Panc1 (cell line): Measurements from ENCODE around the gene DIPK1B. TPM values are rescaled to one million over a fixed set of nuclear protein-coding genes. Genes with fewer than 3 reads are reported as not detected.

Experiments
- ATAC-seq: fragments of 200-7000 bp; cut with Tn5 transposase; 2 replicates; pipeline ENCODE4 v1.9.1; 2020; ENCODE audit warnings: mild to moderate bottlenecking, moderate library complexity
- BruUV-seq: library from RNA; stranded (reverse); fragments of 400-500 nt; replicated peaks from 2 replicates; lab custom pipeline; 2021; lab: Mats Ljungman, UMichigan
- CTCF ChIA-PET: fragments of 300-600 bp; sonication (Branson Sonifier 250); formaldehyde crosslinking; loops from one replicate; lab custom pipeline; 2022; ENCODE audit warnings: antibody characterized with exemption; lab: Charles Lee
- POLR2A ChIA-PET: fragments of 300-600 bp; sonication (Branson Sonifier 250); formaldehyde crosslinking; loops from one replicate; lab custom pipeline; 2022; ENCODE audit warnings: antibody characterized with exemption; lab: Charles Lee
- DNase-seq: peaks from one replicate; pipeline ENCODE4 v3.0.0-alpha.2; 2010; ENCODE audit warnings: low read depth, low spot score
- H3K27ac ChIP-seq: 2 replicates; pipeline ENCODE4 v1.5.1; 2011; ENCODE audit warnings: mild to moderate bottlenecking, low read length, inconsistent platforms
- H3K27me3 ChIP-seq: fragments of 200-500 bp; sonication (Bioruptor generic); 2 replicates; pipeline ENCODE4 v1.6.0; 2014; ENCODE audit warnings: low read length, inconsistent platforms; ENCODE audit not compliant: control insufficient read depth, insufficient read depth
- H3K36me3 ChIP-seq: fragments of 200-500 bp; sonication (Bioruptor generic); 2 replicates; pipeline ENCODE4 v1.5.1; 2014; ENCODE audit warnings: inconsistent platforms, mild to moderate bottlenecking, low read length, moderate library complexity; ENCODE audit not compliant: control insufficient read depth, insufficient read depth
- H3K4me1 ChIP-seq: 2 replicates; pipeline ENCODE4 v1.5.1; 2011; ENCODE audit warnings: inconsistent platforms, mild to moderate bottlenecking, low read length, moderate library complexity; ENCODE audit not compliant: control insufficient read depth, insufficient read depth
- H3K4me3 ChIP-seq, 2 experiments: 2 replicates each; pipeline ENCODE4 v1.5.1; 2011 to 2012; ENCODE audit warnings: low read depth in 2 of 2, low read length in 2 of 2, mild to moderate bottlenecking in 2 of 2, inconsistent platforms in 1 of 2, moderate library complexity in 1 of 2
- H3K9me3 ChIP-seq: fragments of 200-500 bp; sonication (Bioruptor generic); 2 replicates; pipeline ENCODE4 v1.5.1; 2014; ENCODE audit warnings: low read depth, mild to moderate bottlenecking, inconsistent platforms, low read length, moderate library complexity; ENCODE audit not compliant: control insufficient read depth, insufficient read depth
- CTCF ChIP-seq: fragments of 450-650 bp; IDR thresholded peaks from 2 replicates; pipeline ENCODE4 v1.5.1; 2017; ENCODE audit warnings: mild to moderate bottlenecking
- POLR2AphosphoS5 ChIP-seq: IDR thresholded peaks from 2 replicates; pipeline ENCODE4 v1.6.1; 2012; ENCODE audit warnings: mild to moderate bottlenecking, low read depth, low read length, moderate library complexity
- SIN3A ChIP-seq: IDR thresholded peaks from 2 replicates; pipeline ENCODE4 v1.6.1; 2012; ENCODE audit warnings: low read depth, mild to moderate bottlenecking, low read length, moderate library complexity, borderline replicate concordance; ENCODE audit not compliant: insufficient read depth
- TCF7L2 ChIP-seq: IDR thresholded peaks from 2 replicates; pipeline ENCODE4 v1.6.1; 2011; ENCODE audit warnings: mild to moderate bottlenecking, low read depth, low read length, inconsistent platforms
- in situ Hi-C: cut with HindIII; loops from 2 replicates; pipeline ENCODE4 v1.10.0; 2016; ENCODE audit warnings: low sequenced_read_pairs, low pct_unique_long_range_greater_than_20kb
- intact Hi-C: fragments of 100-400 bp; cut with micrococcal nuclease; formaldehyde crosslinking; loops from one replicate; pipeline ENCODE4 v1.10.0; 2022; ENCODE audit not compliant: unreplicated experiment
- total RNA-seq: library from RNA; stranded (reverse); gene quantifications from one replicate; pipeline ENCODE4 v1.2.1, GENCODE V29; 2021; ENCODE audit not compliant: unreplicated experiment
- TF ChIP-seq, protein P1 (sequence below), 2 experiments: IDR thresholded peaks; 2 replicates each; pipeline ENCODE4 v1.6.1; 2011 to 2012; ENCODE audit warnings: low read depth in 2 of 2, control low read depth in 1 of 2, low read length in 1 of 2, mild to moderate bottlenecking in 1 of 2, moderate library complexity in 1 of 2; ENCODE audit not compliant: insufficient read depth in 1 of 2

The DIPK1B gene
- total RNA-seq, 1 experiment from 2014 or later: 10.6 TPM

- ATAC-seq (no peak), DNase-seq (no peak)
- ChIA-PET POLR2A (no interaction called here), CTCF (interaction anchor here (0.6 kb wide), 1 partner anchor 11 kb away, joined by 3 read pairs; no protein-coding TSS in a partner anchor)
- intact Hi-C loops: no loop called here
- no TSS peak for BruUV-seq
- Histone ChIP-seq H3K9me3 (no peaks in the 10 kb centered on the region), H3K36me3 (no peaks in the 10 kb centered on the region), H3K27me3 (no peaks in the 10 kb centered on the region), H3K4me1 (peaks cover 7% of the 10 kb centered on the region), H3K27ac (no peak overlapping the region), H3K4me3 (no peak overlapping the region)
- in situ Hi-C loops: no loop called here
- no peak for TF ChIP-seq SIN3A
- no peak for TF ChIP-seq POLR2AphosphoS5
- TF ChIP-seq, protein P1, sequence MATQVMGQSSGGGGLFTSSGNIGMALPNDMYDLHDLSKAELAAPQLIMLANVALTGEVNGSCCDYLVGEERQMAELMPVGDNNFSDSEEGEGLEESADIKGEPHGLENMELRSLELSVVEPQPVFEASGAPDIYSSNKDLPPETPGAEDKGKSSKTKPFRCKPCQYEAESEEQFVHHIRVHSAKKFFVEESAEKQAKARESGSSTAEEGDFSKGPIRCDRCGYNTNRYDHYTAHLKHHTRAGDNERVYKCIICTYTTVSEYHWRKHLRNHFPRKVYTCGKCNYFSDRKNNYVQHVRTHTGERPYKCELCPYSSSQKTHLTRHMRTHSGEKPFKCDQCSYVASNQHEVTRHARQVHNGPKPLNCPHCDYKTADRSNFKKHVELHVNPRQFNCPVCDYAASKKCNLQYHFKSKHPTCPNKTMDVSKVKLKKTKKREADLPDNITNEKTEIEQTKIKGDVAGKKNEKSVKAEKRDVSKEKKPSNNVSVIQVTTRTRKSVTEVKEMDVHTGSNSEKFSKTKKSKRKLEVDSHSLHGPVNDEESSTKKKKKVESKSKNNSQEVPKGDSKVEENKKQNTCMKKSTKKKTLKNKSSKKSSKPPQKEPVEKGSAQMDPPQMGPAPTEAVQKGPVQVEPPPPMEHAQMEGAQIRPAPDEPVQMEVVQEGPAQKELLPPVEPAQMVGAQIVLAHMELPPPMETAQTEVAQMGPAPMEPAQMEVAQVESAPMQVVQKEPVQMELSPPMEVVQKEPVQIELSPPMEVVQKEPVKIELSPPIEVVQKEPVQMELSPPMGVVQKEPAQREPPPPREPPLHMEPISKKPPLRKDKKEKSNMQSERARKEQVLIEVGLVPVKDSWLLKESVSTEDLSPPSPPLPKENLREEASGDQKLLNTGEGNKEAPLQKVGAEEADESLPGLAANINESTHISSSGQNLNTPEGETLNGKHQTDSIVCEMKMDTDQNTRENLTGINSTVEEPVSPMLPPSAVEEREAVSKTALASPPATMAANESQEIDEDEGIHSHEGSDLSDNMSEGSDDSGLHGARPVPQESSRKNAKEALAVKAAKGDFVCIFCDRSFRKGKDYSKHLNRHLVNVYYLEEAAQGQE (IDR thresholded peaks at IDR 0.05; ENCODE audit: insufficient read depth in 1 of 2, low read depth in 2 of 2, low read length in 1 of 2): no peak
- no peak for TF ChIP-seq TCF7L2
- no peak for TF ChIP-seq CTCF
These were observed 1.9 kb downstream of the DIPK1B start for GRCh38 chr9:136714096-136714892.

- peaks cover 8% of the 10 kb centered on the region for H3K4me1 ChIP-seq
- ChIA-PET CTCF (no interaction called here), POLR2A (no interaction called here)
- no peak for TF ChIP-seq CTCF
- TF ChIP-seq TCF7L2: no peak
- TF ChIP-seq POLR2AphosphoS5: no peak
- TF ChIP-seq SIN3A: no peak
- TF ChIP-seq, protein P1 (IDR thresholded peaks at IDR 0.05; ENCODE audit: insufficient read depth in 1 of 2, low read depth in 2 of 2, low read length in 1 of 2): no peak
- no peaks in the 10 kb centered on the region for H3K27me3 ChIP-seq
- no peak for ATAC-seq
- no TSS peak for BruUV-seq
- H3K4me3 ChIP-seq: no peak overlapping the region
- H3K36me3 ChIP-seq: no peaks in the 10 kb centered on the region
- no peak overlapping the region for H3K27ac ChIP-seq
- no peak for DNase-seq
- in situ Hi-C loops (no loop called here), intact Hi-C loops (no loop called here)
- H3K9me3 ChIP-seq: no peaks in the 10 kb centered on the region
These were observed 2.5 kb downstream of the DIPK1B start for GRCh38 chr9:136714893-136715274.
